ENCODE results near the gene IL37.

- TF ChIP-seq FOXK2 (IDR thresholded peaks at IDR 0.05) (no peak), FOXM1 (IDR thresholded peaks at IDR 0.05; ENCODE audit: borderline replicate concordance) (no peak), SUZ12 (IDR thresholded peaks at IDR 0.05) (no peak), TARDBP (IDR thresholded peaks at IDR 0.05) (no peak), ZNF384 (IDR thresholded peaks at IDR 0.05) (no peak), SP1 (IDR thresholded peaks at IDR 0.05) (no peak), L3MBTL2 (conservative IDR thresholded peaks at IDR 0.05) (no peak), BHLHE40 (IDR thresholded peaks at IDR 0.05; ENCODE audit: borderline replicate concordance) (no peak), FOXA1 (IDR thresholded peaks at IDR 0.05) (no peak), CTBP1 (IDR thresholded peaks at IDR 0.05; ENCODE audit: borderline replicate concordance) (no peak), LEF1 (IDR thresholded peaks at IDR 0.05; ENCODE audit: borderline replicate concordance) (no peak), ELF4 (IDR thresholded peaks at IDR 0.05) (no peak), ARNT (IDR thresholded peaks at IDR 0.05) (no peak)
- TF ChIP-seq, protein P1, sequence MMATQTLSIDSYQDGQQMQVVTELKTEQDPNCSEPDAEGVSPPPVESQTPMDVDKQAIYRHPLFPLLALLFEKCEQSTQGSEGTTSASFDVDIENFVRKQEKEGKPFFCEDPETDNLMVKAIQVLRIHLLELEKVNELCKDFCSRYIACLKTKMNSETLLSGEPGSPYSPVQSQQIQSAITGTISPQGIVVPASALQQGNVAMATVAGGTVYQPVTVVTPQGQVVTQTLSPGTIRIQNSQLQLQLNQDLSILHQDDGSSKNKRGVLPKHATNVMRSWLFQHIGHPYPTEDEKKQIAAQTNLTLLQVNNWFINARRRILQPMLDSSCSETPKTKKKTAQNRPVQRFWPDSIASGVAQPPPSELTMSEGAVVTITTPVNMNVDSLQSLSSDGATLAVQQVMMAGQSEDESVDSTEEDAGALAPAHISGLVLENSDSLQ (IDR thresholded peaks at IDR 0.05) = no peak
Observed at GRCh38 chr2:112919086-112919485, 8.1 kb downstream of the IL37 start.

Data from HEK293T (cell line).